ENCODE results near the gene TRIM23. TPM values are rescaled to one million over a fixed set of nuclear protein-coding genes. Genes with fewer than 3 reads are reported as not detected.
A peak's percentile ranks its signal among the peaks of the same experiment; 100 is the strongest.

Gene TRIM23
- total RNA-seq, 2 experiments from 2014 or later, result 10.2 to 10.6 TPM

GRCh38 chr5:65556718-65557117, 67.4 kb downstream of the TRIM23 start:
- H3K36me3 Mint-ChIP-seq (ENCODE audit: low read depth), result peaks cover 67% of the 10 kb centered on the region
- POLR2A ChIA-PET, result no interaction called here
- CTCF ChIA-PET, result interaction anchor here (0.5 kb wide), 1 partner anchor 924 kb away, joined by 3 read pairs; no protein-coding TSS in a partner anchor
- no peaks in the 10 kb centered on the region for H3K9me3 Mint-ChIP-seq
- H3K4me1 Mint-ChIP-seq, result peaks cover 54% of the 10 kb centered on the region
- no peak overlapping the region for H3K4me3 Mint-ChIP-seq
- no peak overlapping the region for H3K27ac Mint-ChIP-seq
- no peaks in the 10 kb centered on the region for H3K27me3 Mint-ChIP-seq
- no peak for DNase-seq

GRCh38 chr5:65556181-65556580, 68.0 kb downstream of the TRIM23 start:
- no peak overlapping the region for H3K27ac Mint-ChIP-seq
- H3K9me3 Mint-ChIP-seq, result no peaks in the 10 kb centered on the region
- H3K36me3 Mint-ChIP-seq (ENCODE audit: low read depth), result peaks cover 67% of the 10 kb centered on the region
- peaks cover 50% of the 10 kb centered on the region for H3K4me1 Mint-ChIP-seq
- POLR2A ChIA-PET, result no interaction called here
- no peak overlapping the region for H3K4me3 Mint-ChIP-seq
- no peaks in the 10 kb centered on the region for H3K27me3 Mint-ChIP-seq
- DNase-seq, result no peak
- CTCF ChIA-PET, result interaction anchor here (0.5 kb wide), 1 partner anchor 924 kb away, joined by 3 read pairs; no protein-coding TSS in a partner anchor

DNA sequence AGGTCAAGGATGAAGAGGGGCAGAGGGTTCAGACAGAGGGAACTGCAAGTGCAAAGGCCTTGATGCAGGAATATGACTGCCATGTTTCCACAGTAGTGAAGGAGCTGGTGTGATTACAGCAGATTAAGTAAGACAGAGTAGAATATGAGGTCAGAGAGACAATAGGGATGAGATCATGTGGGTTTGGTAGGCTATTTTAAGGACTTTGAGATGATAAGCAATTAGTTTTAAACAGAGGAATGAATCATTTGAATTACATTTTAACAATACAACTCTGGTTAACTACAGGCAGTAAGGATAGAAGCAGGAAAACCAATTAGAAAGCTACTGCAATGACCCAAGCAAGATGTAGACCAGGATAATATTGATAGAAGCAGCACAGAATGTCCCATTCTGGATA, 68.8 kb downstream of the TRIM23 start:
- CTCF ChIA-PET, result no interaction called here
- POLR2A ChIA-PET, result no interaction called here
- no peak for DNase-seq

GRCh38 chr5:65553941-65554340, 70.2 kb downstream of the TRIM23 start:
- POLR2A ChIA-PET, result interaction anchor here (3.3 kb wide), 1 partner anchor 9 kb away, joined by 21 read pairs; the partner anchor contains the start of genes CENPK and PPWD1
- Mint-ChIP-seq H3K4me1 (peaks cover 49% of the 10 kb centered on the region), H3K27ac (no peak overlapping the region), H3K9me3 (no peaks in the 10 kb centered on the region), H3K4me3 (no peak overlapping the region), H3K27me3 (no peaks in the 10 kb centered on the region), H3K36me3 (ENCODE audit: low read depth) (peaks cover 73% of the 10 kb centered on the region)
- DNase-seq, result no peak
- CTCF ChIA-PET, result no interaction called here

More for the DNA sequence above, 68.8 kb downstream of the TRIM23 start:
- no peaks in the 10 kb centered on the region for H3K27me3 Mint-ChIP-seq
- H3K4me1 Mint-ChIP-seq, result peaks cover 48% of the 10 kb centered on the region
- no peak overlapping the region for H3K27ac Mint-ChIP-seq
- H3K36me3 Mint-ChIP-seq (ENCODE audit: low read depth), result peaks cover 71% of the 10 kb centered on the region
- no peaks in the 10 kb centered on the region for H3K9me3 Mint-ChIP-seq
- H3K4me3 Mint-ChIP-seq, result no peak overlapping the region

DNA sequence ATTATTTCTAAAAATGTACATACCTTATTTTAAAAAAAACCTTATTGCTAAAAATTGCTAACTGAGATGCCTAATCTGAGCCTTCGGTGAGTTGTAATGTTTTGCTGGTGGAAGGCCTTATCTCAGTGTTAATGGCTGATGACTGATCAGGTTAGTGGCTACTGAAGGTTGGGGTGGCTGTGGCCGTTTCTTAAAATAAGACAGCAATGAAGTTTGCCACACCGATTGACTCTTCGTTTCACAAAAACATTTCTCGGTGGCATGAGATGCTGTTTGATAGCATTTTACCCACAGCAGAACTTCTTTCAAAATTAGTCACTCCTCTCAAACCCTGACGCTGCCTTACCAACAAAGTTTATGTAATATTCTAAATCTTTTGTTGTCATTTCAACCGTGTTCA, 75.9 kb downstream of the TRIM23 start:
- Mint-ChIP-seq H3K36me3 (ENCODE audit: low read depth) (peaks cover 82% of the 10 kb centered on the region), H3K4me1 (peaks cover 43% of the 10 kb centered on the region)

DNA sequence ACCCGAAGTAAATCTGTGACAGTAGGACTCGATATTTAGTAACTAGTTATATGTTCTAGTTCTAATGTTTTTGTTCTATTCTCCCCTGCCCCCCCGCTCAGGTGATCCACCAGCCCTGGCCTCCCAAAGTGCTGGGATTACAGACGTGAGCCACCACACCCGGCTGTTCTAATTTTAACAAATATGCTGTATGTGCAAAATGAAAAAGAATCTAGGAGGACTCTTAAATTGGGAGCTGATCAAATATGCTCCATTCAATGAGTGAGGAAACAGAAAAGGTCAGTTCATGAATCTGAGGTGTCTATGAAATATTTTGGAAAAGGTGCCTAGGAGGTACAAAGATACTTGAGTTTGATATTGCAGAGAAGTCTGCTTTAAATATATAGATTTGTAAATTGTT, 78.0 kb downstream of the TRIM23 start:
- ChIA-PET POLR2A (no interaction called here), CTCF (no interaction called here)
- Mint-ChIP-seq H3K9me3 (no peaks in the 10 kb centered on the region), H3K27ac (no peak overlapping the region), H3K36me3 (ENCODE audit: low read depth) (peaks cover 89% of the 10 kb centered on the region), H3K4me3 (no peak overlapping the region), H3K27me3 (no peaks in the 10 kb centered on the region), H3K4me1 (peaks cover 40% of the 10 kb centered on the region)
- DNase-seq, result no peak

More for the DNA sequence above, 75.9 kb downstream of the TRIM23 start:
- peak; percentile 35 for DNase-seq
- Mint-ChIP-seq H3K27ac (peak overlapping the region; percentile 62), H3K9me3 (no peaks in the 10 kb centered on the region), H3K27me3 (no peaks in the 10 kb centered on the region), H3K4me3 (no peak overlapping the region)
- POLR2A ChIA-PET, result interaction anchor here (1.3 to 3.2 kb wide), 2 partner anchors 14 to 15 kb away, joined by 6 to 44 read pairs; partner anchors contain the start of genes CENPK and PPWD1
- CTCF ChIA-PET, result interaction anchor here (0.6 to 1.7 kb wide), 2 partner anchors 26 to 584 kb away, joined by 3 to 4 read pairs; no protein-coding TSS in a partner anchor

GRCh38 chr5:65544473-65544872, 79.7 kb downstream of the TRIM23 start:
- CTCF ChIA-PET, result no interaction called here
- POLR2A ChIA-PET, result interaction anchor here (2.2 kb wide), 1 partner anchor 18 kb away, joined by 13 read pairs; the partner anchor contains the start of genes CENPK and PPWD1

DNA sequence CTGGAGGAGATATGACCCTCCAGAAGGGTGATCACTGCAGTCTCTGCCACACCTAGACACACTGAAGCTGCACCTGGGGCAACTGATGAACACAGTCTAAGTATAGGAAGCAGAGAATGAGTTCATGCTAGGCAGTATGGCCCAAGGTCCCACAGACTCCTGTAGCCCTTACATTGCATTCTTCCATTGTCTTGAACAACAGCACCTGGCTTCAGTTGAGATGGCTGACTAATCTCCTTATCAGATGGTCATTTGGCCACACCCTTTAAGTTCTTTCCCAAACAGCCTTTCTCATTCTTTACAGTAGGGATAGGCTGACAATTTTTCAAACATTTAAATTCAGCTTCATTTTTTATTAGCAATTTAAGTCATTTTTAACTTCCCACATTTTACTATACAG, 84.3 kb downstream of the TRIM23 start:
- Mint-ChIP-seq H3K9me3 (no peaks in the 10 kb centered on the region), H3K36me3 (ENCODE audit: low read depth) (peaks cover 63% of the 10 kb centered on the region), H3K4me1 (peaks cover 19% of the 10 kb centered on the region), H3K4me3 (no peak overlapping the region), H3K27me3 (no peaks in the 10 kb centered on the region), H3K27ac (no peak overlapping the region)
- no peak for DNase-seq
- ChIA-PET CTCF (interaction anchor here (0.6 to 1.4 kb wide), 2 partner anchors 19 to 37 kb away, joined by 3 read pairs; no protein-coding TSS in a partner anchor), POLR2A (interaction anchor here (0.6 to 2.9 kb wide), 3 partner anchors 13 to 57 kb away, joined by 3 to 11 read pairs (median 5); partner anchors contain the start of genes CENPK and PPWD1)

More at GRCh38 chr5:65544473-65544872, 79.7 kb downstream of the TRIM23 start:
- no peaks in the 10 kb centered on the region for H3K27me3 Mint-ChIP-seq
- H3K27ac Mint-ChIP-seq, result no peak overlapping the region
- no peaks in the 10 kb centered on the region for H3K9me3 Mint-ChIP-seq
- no peak for DNase-seq
- peaks cover 79% of the 10 kb centered on the region for H3K36me3 Mint-ChIP-seq (ENCODE audit: low read depth)
- no peak overlapping the region for H3K4me3 Mint-ChIP-seq
- H3K4me1 Mint-ChIP-seq, result peaks cover 38% of the 10 kb centered on the region

Other genes with a start within 250 kb of the TRIM23 start
- gene ADAMTS6, start 142.4 kb downstream of the TRIM23 start, total RNA-seq, result 1 to 10 TPM; 1.6 to 1.7 TPM
- gene CENPK, start 61.2 kb downstream of the TRIM23 start, total RNA-seq, result 10 to 100 TPM; 86.0 to 88.7 TPM
- gene PPWD1, start 61.0 kb downstream of the TRIM23 start, total RNA-seq, result 10 to 100 TPM; 46.7 to 50.0 TPM
- 1 to 10 TPM; 3.6 to 4.3 TPM for gene SHLD3, start 694 bp upstream of the TRIM23 start, total RNA-seq
- gene TRAPPC13, start 694 bp upstream of the TRIM23 start, total RNA-seq, result 10 to 100 TPM; 21.2 to 23.3 TPM
- gene SGTB, start 97.8 kb upstream of the TRIM23 start, total RNA-seq, result 10 to 100 TPM; 19.7 to 23.0 TPM
- gene NLN, start 97.9 kb upstream of the TRIM23 start, total RNA-seq, result 1 to 10 TPM; 7.6 to 8.0 TPM